Heart left ventricle (tissue), 16 donors: ENCODE data around the gene SRPRB. TPM values are rescaled to one million over a fixed set of nuclear protein-coding genes. Genes with fewer than 3 reads are reported as not detected.

Source experiments
- ATAC-seq, 4 donors: fragments of 200-7000 bp; cut with Tn5 transposase; one replicate each; pipeline ENCODE4 v1.9.1; 2020 to 2022; ENCODE audit warnings: moderate library complexity in 4 of 4, mild to moderate bottlenecking in 3 of 4, moderate number of reproducible peaks in 1 of 4
- DNase-seq, 5 donors: peaks; one replicate each; pipeline ENCODE4 v3.0.0-alpha.2; 2020
- H3K27ac ChIP-seq, 12 donors: fragments of 200-600 bp; sonication (generic) in 4 of 12; one replicate each; pipeline versions ENCODE4 v1.5.0 to v1.8.0; 2016 to 2022; ENCODE audit warnings: mild to moderate bottlenecking in 2 of 12
- H3K27me3 ChIP-seq, 9 donors: fragments of 200-600 bp; sonication (generic) in 2 of 9; one replicate each; pipeline versions ENCODE4 v1.5.1 to v1.8.0; 2016 to 2022; ENCODE audit warnings: mild to moderate bottlenecking in 3 of 9
- H3K36me3 ChIP-seq, 9 donors: fragments of 200-600 bp; sonication (generic) in 2 of 9; one replicate each; pipeline versions ENCODE4 v1.5.0 to v1.8.0; 2018 to 2022; ENCODE audit warnings: mild to moderate bottlenecking in 2 of 9
- H3K4me1 ChIP-seq, 12 donors: fragments of 200-600 bp; sonication (generic) in 4 of 12; one replicate each; pipeline versions ENCODE4 v1.5.0 to v1.8.0; 2016 to 2022; ENCODE audit warnings: mild to moderate bottlenecking in 3 of 12
- H3K4me3 ChIP-seq, 12 donors: fragments of 200-600 bp; sonication (generic) in 4 of 12; one replicate each; pipeline versions ENCODE4 v1.5.0 to v1.8.0; 2017 to 2022; ENCODE audit warnings: mild to moderate bottlenecking in 9 of 12, moderate library complexity in 4 of 12
- H3K9me3 ChIP-seq, 12 donors: fragments of 200-600 bp; sonication (generic) in 4 of 12; one replicate each; pipeline versions ENCODE4 v1.5.0 to v1.8.0; 2016 to 2022; ENCODE audit warnings: mild to moderate bottlenecking in 1 of 12
- CTCF ChIP-seq, 12 donors: fragments of 200-600 bp; sonication (generic) in 4 of 12; IDR thresholded peaks; one replicate each; pipeline versions ENCODE4 v1.5.0 to v1.8.0; 2018 to 2022; ENCODE audit warnings: antibody characterized with exemption in 12 of 12, mild to moderate bottlenecking in 5 of 12
- POLR2A ChIP-seq, 2 donors: fragments of 450-650 bp; IDR thresholded peaks; one replicate each; pipeline ENCODE4 v1.6.1; 2017; ENCODE audit warnings: antibody characterized with exemption in 2 of 2, mild to moderate bottlenecking in 2 of 2, moderate library complexity in 2 of 2
- WGBS, 4 donors: extraction: QIAGEN DNeasy Blood & Tissue Kit in 2 of 4; methylation state at CpG; one replicate each; pipeline versions ENCODE4 v1.1.5 to v1.1.7; 2013 to 2018; 5-methylcytosine and 5-hydroxymethylcytosine counted together
- intact Hi-C, 10 donors: fragments of 100-400 bp; cut with DNase I; formaldehyde crosslinking; loops; one replicate each; pipeline versions ENCODE4 v1.11.1 to v1.14.2; 2022
- polyA plus RNA-seq, 2 donors: library from polyadenylated mRNA; stranded (reverse); fragments of 200-250 nt; gene quantifications; one replicate each; pipeline ENCODE4 v1.2.3, GENCODE V29; 2013
- total RNA-seq, 9 donors: library from RNA; depleted of rRNA in 2 of 9; stranded (reverse); fragments of >200 nt in 2 of 9; fragmentation: NEBNext Ultra II Directional in 3 of 9; extraction: Animal tissue kit (Norgen Biotek cat#: 25700) in 3 of 9; gene quantifications; one replicate each; pipeline versions ENCODE4 v1.1.0 to v1.2.4, GENCODE V29; 2016 to 2023
- donor health status: ischemic (EF 13 %, LVEDD 7.1; RV severe dilation, severe dysfunction).
- donor health status: healthy with polysubstance abuse.
- donor health status: DM: no; HTN: yes; CAD: no.
- donor health status: DM: no; HTN: no; CAD: no.
- donor health status: ischemic (EF 25% LVEDD 6.9; RV normal size, moderate dysfunction).
- donor health status: ischemic (EF 25% LVEDD 5.7; RV mildly dilated, moderate dysfunction).
- donor health status: healthy.
- donor health status: DM: yes; HTN: yes; CAD: no.
- donor health status: ischemic (EF 35%, LVEDD 5.7; RV mildly dilated, moderate dysfunction).
- donor health status: nonischemic (EF 11% LVEDD 7.7; RV severe dilation, severe dysfunction).
- donor health status: DM: yes; HTN: yes; CAD: no.
- donor health status: PGD.
- donor health status: ischemic (EF 29% LVEDD 5.4; RV normal size, mild dysfunction).
- donor health status: nonischemic (EF 23%, LVEDD 6.1; RV moderate dilation, normal function).

Gene SRPRB
- total and polyA plus RNA-seq, 11 donors, result 13.3 to 55.0 (median 24.9) TPM

DNA sequence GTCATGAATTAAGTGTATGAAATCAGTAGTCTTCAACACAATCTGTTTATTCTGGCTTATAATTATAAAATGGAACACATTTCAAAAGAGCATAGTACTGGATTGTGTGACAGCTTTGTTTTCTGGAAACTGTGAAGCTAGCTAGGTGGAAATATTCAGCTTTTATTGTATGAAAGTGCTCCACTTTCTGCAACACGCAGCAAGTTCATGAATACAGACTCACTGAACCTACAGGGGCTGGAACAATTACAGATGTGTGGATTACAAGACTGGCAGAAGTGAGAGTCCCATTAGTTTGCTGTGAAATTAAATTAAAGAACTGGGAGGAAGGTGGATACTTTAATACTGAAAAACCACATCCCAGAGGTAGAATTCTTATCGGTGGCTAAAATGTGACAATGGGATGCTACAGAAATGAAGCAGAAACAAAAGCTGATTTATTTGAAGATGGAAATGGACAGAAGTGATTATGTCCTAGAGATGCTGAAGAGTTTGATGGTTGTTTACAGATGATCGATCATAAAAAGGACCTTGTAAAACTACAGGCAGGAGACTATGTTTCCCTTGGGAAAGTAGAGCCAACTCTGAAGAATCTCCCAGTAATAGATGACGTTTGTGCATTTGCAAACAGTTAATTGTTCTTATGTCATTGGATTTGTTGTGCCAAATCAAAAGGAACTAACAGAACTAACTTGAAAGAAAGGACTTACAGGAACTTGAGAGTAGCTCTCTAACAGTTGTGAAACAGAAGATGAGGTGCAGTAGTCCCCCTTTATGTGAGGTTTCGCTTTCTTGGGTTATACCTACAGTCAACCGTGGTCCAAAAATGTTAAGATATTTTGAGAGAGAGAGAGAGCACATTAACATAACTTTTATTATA, 43.8 kb upstream of the SRPRB start:
- ATAC-seq, result no peak
- Histone ChIP-seq H3K9me3 (no peaks in the 10 kb centered on the region), H3K4me1 (peaks cover 0 to 17% (median 8%) of the 10 kb centered on the region in 12 donors), H3K36me3 (no peaks in the 10 kb centered on the region), H3K27me3 (no peaks in the 10 kb centered on the region), H3K27ac (no peak overlapping the region), H3K4me3 (no peak overlapping the region)
- intact Hi-C loops, result no loop called here
- DNase-seq, result no peak
- TF ChIP-seq POLR2A (IDR thresholded peaks at IDR 0.05), result no peak
- no peak for TF ChIP-seq CTCF (IDR thresholded peaks at IDR 0.05)
- WGBS, 4 donors, result 82 to 87% (median 86%) methylated on average over 6 of the region's 6 CpGs

DNA sequence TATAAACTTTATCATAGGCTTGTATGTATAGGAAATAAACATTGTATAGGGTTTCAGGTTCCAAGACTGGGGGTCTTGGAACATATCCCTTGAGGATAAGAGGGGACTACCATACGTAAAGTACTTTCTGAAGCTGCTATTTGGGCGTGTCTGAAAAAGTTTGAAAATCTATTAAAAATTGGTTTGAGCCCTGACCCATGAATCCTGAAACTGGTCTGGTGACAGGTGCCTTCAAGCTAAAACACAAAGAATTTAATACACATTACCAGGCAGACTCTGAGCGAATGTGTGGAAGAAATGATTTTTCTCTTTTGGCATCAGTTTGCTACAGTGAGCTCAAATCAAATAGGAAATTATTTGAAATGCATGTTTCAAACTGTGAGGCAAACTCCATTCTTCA, 43.1 kb upstream of the SRPRB start:
- TF ChIP-seq POLR2A (IDR thresholded peaks at IDR 0.05), result no peak
- TF ChIP-seq CTCF (IDR thresholded peaks at IDR 0.05), result no peak
- Histone ChIP-seq H3K4me3 (no peak overlapping the region), H3K36me3 (no peaks in the 10 kb centered on the region), H3K27me3 (no peaks in the 10 kb centered on the region), H3K4me1 (peaks cover 0 to 17% (median 8%) of the 10 kb centered on the region in 12 donors), H3K27ac (no peak overlapping the region), H3K9me3 (no peaks in the 10 kb centered on the region)
- WGBS, 4 donors, result 63 to 97% (median 82%) methylated on average over 3 of the region's 3 CpGs
- DNase-seq, result no peak
- ATAC-seq, result no peak
- intact Hi-C loops, result no loop called here

- peak; percentile 73 to 88 (median 84) for ATAC-seq
- Histone ChIP-seq H3K27me3 (no peaks in the 10 kb centered on the region), H3K9me3 (no peaks in the 10 kb centered on the region), H3K4me3 (no peak overlapping the region), H3K36me3 (no peaks in the 10 kb centered on the region), H3K4me1 (peaks cover 0 to 17% (median 8%) of the 10 kb centered on the region in 12 donors), H3K27ac (no peak overlapping the region)
- intact Hi-C loops, result no loop called here
- WGBS, 4 donors, result 54 to 59% (median 58%) methylated on average over 6 of the region's 6 CpGs
- no peak for TF ChIP-seq CTCF (IDR thresholded peaks at IDR 0.05)
- no peak for TF ChIP-seq POLR2A (IDR thresholded peaks at IDR 0.05)
- peak in 3 of 5 donors; percentile 55 to 60 (median 56) for DNase-seq
Measured at GRCh38 chr3:133763797-133764683, 41.6 kb upstream of the SRPRB start.

DNA sequence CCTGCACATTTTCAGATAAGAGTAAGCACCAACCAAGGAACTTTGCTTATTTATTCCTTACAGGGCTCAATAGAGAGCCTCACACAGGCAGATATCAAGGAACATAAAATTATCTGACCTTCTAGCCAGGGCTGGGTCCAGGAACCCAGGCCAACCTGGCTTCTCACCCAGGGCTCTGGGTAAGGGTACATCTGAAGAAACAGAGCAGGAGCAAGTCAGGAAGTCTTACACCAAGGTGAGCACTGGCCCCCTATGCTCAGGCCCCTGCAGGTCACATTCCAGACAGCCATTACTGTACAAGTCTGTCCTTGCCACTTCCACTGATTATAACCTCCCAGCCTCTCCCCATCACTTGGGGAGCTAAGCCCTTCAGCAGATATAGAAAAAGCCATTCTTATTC, 40.4 kb upstream of the SRPRB start:
- ATAC-seq, result no peak
- Histone ChIP-seq H3K36me3 (no peaks in the 10 kb centered on the region), H3K4me3 (no peak overlapping the region), H3K4me1 (peaks cover 0 to 17% (median 8%) of the 10 kb centered on the region in 12 donors), H3K9me3 (no peaks in the 10 kb centered on the region), H3K27me3 (no peaks in the 10 kb centered on the region), H3K27ac (no peak overlapping the region)
- intact Hi-C loops, result no loop called here
- no peak for TF ChIP-seq CTCF (IDR thresholded peaks at IDR 0.05)
- TF ChIP-seq POLR2A (IDR thresholded peaks at IDR 0.05), result no peak
- DNase-seq, result no peak
